Stomach (tissue), 4 donors: ENCODE data around the gene PRR5.

Experiments used
- CTCF ChIP-seq, 7 experiments: fragments of 450-650 bp in 4 of 7; fragments of 200-600 bp in 3 of 7; sonication (generic) in 3 of 7; IDR thresholded peaks; one replicate each; pipeline ENCODE4 v1.5.1; 2016 to 2019; ENCODE audit warnings: antibody characterized with exemption in 7 of 7, control low read depth in 2 of 7, mild to moderate bottlenecking in 1 of 7
- POLR2A ChIP-seq, 4 donors: fragments of 450-650 bp; IDR thresholded peaks; one replicate each; pipeline ENCODE4 v1.6.1; 2016; ENCODE audit warnings: antibody characterized with exemption in 4 of 4, control low read depth in 2 of 4, mild to moderate bottlenecking in 1 of 4, moderate library complexity in 1 of 4
- POLR2AphosphoS5 ChIP-seq, 3 donors: sonication (generic); formaldehyde crosslinking; IDR thresholded peaks; one replicate each; pipeline ENCODE4 v1.6.1; 2016; ENCODE audit warnings: antibody characterized with exemption in 3 of 3

- TF ChIP-seq CTCF (IDR thresholded peaks at IDR 0.05) (no peak), POLR2A (IDR thresholded peaks at IDR 0.05) (no peak), POLR2AphosphoS5 (IDR thresholded peaks at IDR 0.05) (no peak)
Measured at GRCh38 chr22:44693145-44693544, 8.9 kb upstream of the PRR5 start.
